MG63 (cell line): Measurements from ENCODE around the gene CFAP61. TPM values are rescaled to one million over a fixed set of nuclear protein-coding genes. Genes with fewer than 3 reads are reported as not detected.
A peak's percentile ranks its signal among the peaks of the same experiment; 100 is the strongest.

Experiments used
- DNase-seq: peaks from one replicate; pipeline ENCODE4 v3.0.0-alpha.2; 2020
- H3K27me3 ChIP-seq: fragments of 250-450 bp; sonication (Bioruptor Pico); 2 replicates; pipeline ENCODE4 v1.5.1; 2020; ENCODE audit warnings: mild to moderate bottlenecking, moderate library complexity
- H3K36me3 ChIP-seq: fragments of 250-450 bp; sonication (Bioruptor Pico); 2 replicates; pipeline ENCODE4 v1.5.1; 2020; ENCODE audit warnings: mild to moderate bottlenecking, moderate library complexity
- H3K4me3 ChIP-seq: fragments of 250-450 bp; sonication (Bioruptor Pico); 2 replicates; pipeline ENCODE4 v1.5.1; 2020; ENCODE audit warnings: mild to moderate bottlenecking, moderate library complexity
- H3K9me3 ChIP-seq: fragments of 250-450 bp; sonication (Bioruptor Pico); 2 replicates; pipeline ENCODE4 v1.5.1; 2020; ENCODE audit warnings: mild to moderate bottlenecking, moderate library complexity
- total RNA-seq: library from RNA; depleted of rRNA; stranded (reverse); fragments of >200 nt; shearing (Covaris generic); gene quantifications from 2 replicates; pipeline ENCODE4 v1.2.3, GENCODE V29; 2014; ENCODE audit warnings: low replicate concordance

Gene CFAP61
- total RNA-seq, 1 experiment from 2014 or later: not detected

- Histone ChIP-seq H3K4me3 (no peak overlapping the region), H3K27me3 (no peaks in the 10 kb centered on the region), H3K36me3 (no peaks in the 10 kb centered on the region), H3K9me3 (no peaks in the 10 kb centered on the region)
- no peak for DNase-seq
Measured at GRCh38 chr20:20251317-20251716, 199.0 kb downstream of the CFAP61 start.

DNA sequence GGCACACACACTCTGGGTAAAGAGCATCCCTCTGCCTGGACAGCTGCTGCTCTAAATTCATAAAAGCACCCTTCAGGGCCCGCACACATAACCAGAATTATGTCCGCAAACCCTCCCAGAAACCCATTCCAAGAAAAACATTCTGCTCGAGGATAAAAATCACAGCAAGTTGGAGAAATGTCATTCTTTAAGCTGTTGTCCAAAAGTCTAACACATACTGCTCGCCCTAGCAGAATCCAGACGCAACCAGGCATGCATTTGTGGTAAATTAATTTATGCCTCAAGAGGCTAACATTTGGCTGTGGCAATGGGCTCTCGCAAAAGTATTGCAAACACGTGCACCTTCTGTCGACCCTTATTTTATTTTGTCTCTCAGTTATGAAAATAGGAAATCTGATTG lies 199.5 kb downstream of the CFAP61 start:
- DNase-seq: no peak
- Histone ChIP-seq H3K4me3 (no peak overlapping the region), H3K36me3 (no peaks in the 10 kb centered on the region), H3K27me3 (no peaks in the 10 kb centered on the region), H3K9me3 (no peaks in the 10 kb centered on the region)

DNA sequence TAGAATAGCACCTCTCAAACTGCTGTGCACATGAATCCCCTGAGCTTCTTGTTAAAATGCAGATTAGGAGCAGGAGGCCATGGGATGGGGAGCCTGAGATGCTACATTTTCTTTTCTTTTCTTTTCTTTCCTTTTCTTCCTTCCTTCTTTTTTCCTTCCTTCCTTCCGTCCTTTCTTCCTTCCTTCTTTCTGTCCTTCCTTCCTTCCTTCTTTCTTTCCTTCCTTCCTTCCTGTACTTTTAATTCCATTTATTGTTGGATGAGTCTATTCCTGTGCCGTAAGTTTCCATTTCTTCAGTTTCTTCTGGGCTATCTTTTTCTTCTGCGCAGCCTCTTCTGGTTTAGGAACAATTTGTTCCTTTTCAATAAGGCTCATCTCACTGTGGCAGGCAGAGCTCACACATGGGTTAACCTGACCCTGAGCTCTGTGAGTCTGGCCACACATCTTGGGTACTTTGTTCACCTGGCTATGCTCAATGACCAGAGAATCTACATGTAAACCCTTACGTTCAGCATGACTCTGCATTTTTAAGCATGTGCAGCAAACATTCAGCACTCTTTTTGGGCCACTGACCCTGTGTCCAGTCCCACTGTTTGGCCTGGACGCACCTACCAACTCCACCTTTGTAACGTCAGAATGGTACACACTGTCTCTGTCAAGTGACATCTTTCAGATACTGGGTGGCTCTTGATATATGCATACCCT lies 200.9 kb downstream of the CFAP61 start:
- Histone ChIP-seq H3K27me3 (no peaks in the 10 kb centered on the region), H3K4me3 (no peak overlapping the region), H3K9me3 (no peaks in the 10 kb centered on the region), H3K36me3 (no peaks in the 10 kb centered on the region)
- DNase-seq: no peak

- Histone ChIP-seq H3K4me3 (no peak overlapping the region), H3K27me3 (no peaks in the 10 kb centered on the region), H3K36me3 (no peaks in the 10 kb centered on the region), H3K9me3 (no peaks in the 10 kb centered on the region)
- DNase-seq: no peak
Measured at GRCh38 chr20:20253744-20254330, 201.5 kb downstream of the CFAP61 start.

- DNase-seq: peak; percentile 3
- Histone ChIP-seq H3K4me3 (no peak overlapping the region), H3K27me3 (no peaks in the 10 kb centered on the region), H3K36me3 (no peaks in the 10 kb centered on the region), H3K9me3 (no peaks in the 10 kb centered on the region)
Measured at GRCh38 chr20:20255099-20255498, 202.8 kb downstream of the CFAP61 start.

- DNase-seq: no peak
- Histone ChIP-seq H3K4me3 (no peak overlapping the region), H3K27me3 (no peaks in the 10 kb centered on the region), H3K9me3 (no peaks in the 10 kb centered on the region), H3K36me3 (no peaks in the 10 kb centered on the region)
Measured at GRCh38 chr20:20259533-20259932, 207.2 kb downstream of the CFAP61 start.

- Histone ChIP-seq H3K9me3 (no peaks in the 10 kb centered on the region), H3K36me3 (no peaks in the 10 kb centered on the region), H3K4me3 (no peak overlapping the region), H3K27me3 (no peaks in the 10 kb centered on the region)
- no peak for DNase-seq
Measured at GRCh38 chr20:20261159-20261558, 208.8 kb downstream of the CFAP61 start.

- H3K27me3 ChIP-seq: no peaks in the 10 kb centered on the region
- no peaks in the 10 kb centered on the region for H3K9me3 ChIP-seq
- H3K4me3 ChIP-seq: no peak overlapping the region
- no peaks in the 10 kb centered on the region for H3K36me3 ChIP-seq
- DNase-seq: no peak
Measured at GRCh38 chr20:20265210-20265609, 212.9 kb downstream of the CFAP61 start.

DNA sequence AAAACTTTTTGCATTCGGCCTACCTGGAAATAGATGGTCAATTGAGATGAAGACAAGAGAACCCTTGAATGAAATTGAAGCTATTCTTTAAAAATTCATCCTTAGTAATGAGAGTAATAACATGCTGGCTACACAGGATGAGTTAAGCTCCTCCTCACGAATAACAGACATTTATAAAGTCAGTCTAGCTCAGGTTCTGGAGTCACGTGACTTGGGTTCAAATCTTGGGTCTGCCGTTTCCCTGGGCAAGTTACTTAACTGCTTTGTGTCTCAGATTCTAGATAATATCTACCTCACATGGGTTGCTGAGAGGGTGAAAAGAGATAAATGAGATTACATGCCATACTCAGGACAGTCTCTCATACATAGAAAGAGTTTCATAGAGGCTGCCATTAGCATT lies 214.2 kb downstream of the CFAP61 start:
- H3K9me3 ChIP-seq: no peaks in the 10 kb centered on the region
- no peaks in the 10 kb centered on the region for H3K27me3 ChIP-seq
- no peaks in the 10 kb centered on the region for H3K36me3 ChIP-seq
- no peak overlapping the region for H3K4me3 ChIP-seq
- no peak for DNase-seq

GRCh38 chr20:20267685-20268370 lies 215.5 kb downstream of the CFAP61 start:
- H3K9me3 ChIP-seq: no peaks in the 10 kb centered on the region
- DNase-seq: no peak
- no peaks in the 10 kb centered on the region for H3K27me3 ChIP-seq

DNA sequence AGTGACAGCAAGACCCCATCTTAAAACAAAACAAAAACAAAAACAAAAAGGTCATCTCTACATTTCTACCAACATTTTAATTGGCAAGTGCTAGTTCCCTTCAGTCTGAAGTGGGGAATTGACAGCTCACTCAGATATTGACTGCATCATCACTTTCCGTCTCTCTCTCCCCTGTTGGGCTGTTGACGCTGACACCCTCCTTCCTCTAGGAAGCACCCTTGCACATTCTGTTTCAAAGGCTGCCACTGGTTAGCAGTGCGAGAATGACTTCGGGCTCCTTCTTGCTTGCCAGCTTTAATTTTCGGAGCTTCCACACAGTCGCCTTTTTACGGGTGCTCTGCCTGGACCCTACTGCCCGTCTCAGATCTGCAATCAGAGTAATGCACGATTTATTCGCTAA lies 218.9 kb downstream of the CFAP61 start:
- no peak for DNase-seq
- Histone ChIP-seq H3K9me3 (no peaks in the 10 kb centered on the region), H3K36me3 (no peaks in the 10 kb centered on the region), H3K4me3 (no peak overlapping the region), H3K27me3 (no peaks in the 10 kb centered on the region)

More at GRCh38 chr20:20267685-20268370, 215.5 kb downstream of the CFAP61 start:
- Histone ChIP-seq H3K36me3 (no peaks in the 10 kb centered on the region), H3K4me3 (no peak overlapping the region)

- Histone ChIP-seq H3K4me3 (no peak overlapping the region), H3K36me3 (no peaks in the 10 kb centered on the region), H3K9me3 (no peaks in the 10 kb centered on the region), H3K27me3 (no peaks in the 10 kb centered on the region)
- no peak for DNase-seq
Measured at GRCh38 chr20:20272686-20273085, 220.4 kb downstream of the CFAP61 start.

DNA sequence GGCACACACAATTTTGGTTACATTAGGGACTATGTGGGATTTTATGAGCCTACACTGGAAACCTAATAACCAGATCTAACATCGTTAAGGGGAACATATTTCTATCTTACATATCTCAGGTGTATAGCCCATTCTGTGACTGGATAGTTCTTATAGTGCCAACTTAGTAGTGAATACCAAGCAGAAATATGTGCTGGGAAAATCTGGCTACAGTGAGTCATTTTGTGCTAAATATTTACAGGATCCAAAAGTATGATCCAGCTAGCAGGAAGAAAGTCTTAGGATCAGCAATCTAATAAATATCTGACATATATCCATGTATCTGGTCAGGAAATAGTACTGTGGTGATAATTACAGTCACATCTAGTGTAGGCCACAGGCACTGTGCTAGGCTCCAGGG lies 221.0 kb downstream of the CFAP61 start:
- DNase-seq: no peak
- H3K36me3 ChIP-seq: no peaks in the 10 kb centered on the region

DNA sequence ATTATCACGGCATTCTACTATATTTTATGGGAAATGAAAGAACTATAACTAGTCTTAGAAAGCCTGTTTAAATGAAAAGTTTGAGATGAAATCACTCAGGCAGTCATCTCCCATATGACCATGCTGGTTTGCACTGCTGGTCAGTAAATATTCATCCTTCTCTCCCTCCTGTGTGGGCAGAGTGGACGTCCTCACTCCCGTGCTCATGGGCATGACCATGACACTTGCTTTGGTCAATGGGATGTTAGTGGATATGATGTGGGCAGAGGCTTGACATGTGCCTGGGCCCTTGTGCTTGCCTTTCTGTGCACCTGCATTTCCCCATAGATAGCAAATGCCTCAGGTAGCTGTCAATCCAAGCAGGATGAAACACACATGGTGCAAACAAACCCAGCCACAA lies 222.5 kb downstream of the CFAP61 start:
- H3K4me3 ChIP-seq: no peak overlapping the region
- H3K9me3 ChIP-seq: no peaks in the 10 kb centered on the region
- no peaks in the 10 kb centered on the region for H3K36me3 ChIP-seq
- no peak for DNase-seq
- H3K27me3 ChIP-seq: no peaks in the 10 kb centered on the region

More for the DNA sequence above, 221.0 kb downstream of the CFAP61 start:
- H3K9me3 ChIP-seq: no peaks in the 10 kb centered on the region
- no peaks in the 10 kb centered on the region for H3K27me3 ChIP-seq
- H3K4me3 ChIP-seq: no peak overlapping the region

- H3K4me3 ChIP-seq: no peak overlapping the region
- H3K27me3 ChIP-seq: no peaks in the 10 kb centered on the region
- no peaks in the 10 kb centered on the region for H3K36me3 ChIP-seq
- no peak for DNase-seq
- H3K9me3 ChIP-seq: no peaks in the 10 kb centered on the region
Measured at GRCh38 chr20:20275636-20276035, 223.3 kb downstream of the CFAP61 start.

DNA sequence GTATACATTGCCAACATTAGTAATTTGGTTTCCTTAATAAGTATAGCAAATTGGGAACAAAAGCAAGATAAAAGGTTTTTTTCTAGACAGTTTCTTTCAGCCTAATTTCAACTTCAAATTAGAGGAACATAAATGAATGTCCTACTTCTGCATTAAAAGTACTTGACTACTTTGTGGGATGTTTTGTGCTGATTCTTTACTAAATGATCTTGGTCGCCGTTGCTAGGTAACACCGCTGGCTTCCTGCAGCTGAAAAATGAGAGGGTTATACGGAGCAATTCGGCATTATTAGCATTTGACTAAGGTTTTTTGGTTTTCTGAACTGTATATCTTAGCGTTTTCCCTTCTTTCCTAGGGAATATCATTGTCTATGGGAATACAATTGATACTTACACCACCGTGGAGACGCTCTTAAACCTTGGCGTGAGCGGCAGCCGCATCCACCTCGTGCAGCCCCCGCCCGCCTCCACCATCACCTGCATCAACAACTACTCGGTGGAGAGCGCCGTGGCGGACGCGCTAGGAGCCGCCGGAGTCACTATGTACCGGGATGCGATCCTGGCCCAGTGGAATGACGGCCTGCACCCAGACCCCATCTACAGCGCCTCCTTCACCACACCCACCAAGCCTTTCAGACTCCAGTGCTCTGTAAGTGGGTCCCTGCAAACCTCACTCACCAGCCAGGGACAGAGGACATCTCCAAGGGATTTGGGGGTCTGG lies 224.6 kb downstream of the CFAP61 start:
- Histone ChIP-seq H3K9me3 (no peaks in the 10 kb centered on the region), H3K36me3 (no peaks in the 10 kb centered on the region), H3K4me3 (no peak overlapping the region), H3K27me3 (no peaks in the 10 kb centered on the region)
- DNase-seq: no peak

DNA sequence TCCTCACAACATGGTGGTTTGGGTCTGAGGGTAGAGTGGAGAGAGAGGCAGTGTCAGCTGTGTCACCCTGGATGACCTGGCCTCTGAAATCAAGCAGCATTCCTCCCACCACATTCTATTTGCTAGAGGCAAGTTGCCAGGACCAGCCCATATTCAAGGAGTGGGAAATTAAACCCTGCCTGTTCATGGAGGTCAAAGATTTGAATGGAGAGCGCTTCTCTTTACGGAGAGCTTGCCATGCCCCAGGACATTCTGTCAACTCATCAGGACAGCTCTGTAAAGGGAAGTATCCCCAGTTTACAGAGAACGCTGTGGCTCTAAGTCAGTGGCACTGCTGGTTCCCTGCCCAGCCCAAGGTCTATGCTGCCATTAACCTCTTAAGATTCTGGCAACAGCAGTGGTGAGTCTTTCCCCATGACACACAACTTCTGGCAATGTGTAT lies 225.6 kb downstream of the CFAP61 start:
- Histone ChIP-seq H3K9me3 (no peaks in the 10 kb centered on the region), H3K4me3 (no peak overlapping the region), H3K36me3 (no peaks in the 10 kb centered on the region), H3K27me3 (no peaks in the 10 kb centered on the region)
- peak; percentile 37 for DNase-seq
